ENCODE measurements around the gene BCAT1. TPM values are rescaled to one million over a fixed set of nuclear protein-coding genes. Genes with fewer than 3 reads are reported as not detected.

BCAT1 gene
- total and polyA plus RNA-seq, 2 of the 8 experiments (the other 6 are each of a cell fraction or from before 2014, with no cell fraction given): 19.7 to 263 TPM

GRCh38 chr12:24943947-24944600 lies 4.8 kb downstream of the BCAT1 start (continued):
- TF ChIP-seq CHD7 (IDR thresholded peaks at IDR 0.05; ENCODE audit: insufficient replicate concordance, low read length): no peak

Measured in H1 (cell line).